HepG2 (cell line): ENCODE data around the gene PLEKHA3. TPM values are rescaled to one million over a fixed set of nuclear protein-coding genes. Genes with fewer than 3 reads are reported as not detected.
A peak's percentile ranks its signal among the peaks of the same experiment; 100 is the strongest.

ENCODE experiments used
- CCAR2 ChIP-seq: fragments of 200-400 bp; formaldehyde crosslinking; optimal IDR thresholded peaks from 2 replicates; pipeline ENCODE3; 2018; ENCODE audit warnings: low read depth, mild to moderate bottlenecking, low read length, moderate library complexity
- CCDC6 ChIP-seq: sonication (generic); formaldehyde crosslinking; IDR thresholded peaks from 2 replicates; pipeline ENCODE4 v1.8.1; 2022; ENCODE audit warnings: mild to moderate bottlenecking, missing genetic modification reagents, moderate library complexity
- DNMT3B ChIP-seq: conservative IDR thresholded peaks from 2 replicates; pipeline ENCODE4 v1.6.1; 2016; ENCODE audit warnings: missing biosample characterization, control low read depth
- GTF3A ChIP-seq: sonication (generic); formaldehyde crosslinking; conservative IDR thresholded peaks from 2 replicates; pipeline ENCODE4 v1.4.0; 2020; ENCODE audit warnings: mild to moderate bottlenecking, missing genetic modification reagents
- LCORL ChIP-seq, 2 experiments: fragments of 450-650 bp in 1 of 2; sonication (generic) in 1 of 2; formaldehyde crosslinking in 1 of 2; IDR thresholded peaks; 2 replicates each; pipeline versions ENCODE4 v1.5.0 to v1.6.1; 2017 to 2020; ENCODE audit warnings: antibody characterized with exemption in 1 of 2, missing genetic modification reagents in 1 of 2
- NCOA1 ChIP-seq: sonication (generic); formaldehyde crosslinking; IDR thresholded peaks from 2 replicates; pipeline ENCODE4 v1.9.0; 2021; ENCODE audit warnings: missing genetic modification reagents
- POLR2AphosphoS5 ChIP-seq: IDR thresholded peaks from 2 replicates; pipeline ENCODE4 v1.6.1; 2012; ENCODE audit warnings: low read depth, low read length
- RORA ChIP-seq: sonication (generic); formaldehyde crosslinking; IDR thresholded peaks from 2 replicates; pipeline ENCODE4 v1.5.0; 2020; ENCODE audit warnings: mild to moderate bottlenecking, missing genetic modification reagents, moderate library complexity
- SAFB2 ChIP-seq: sonication (generic); formaldehyde crosslinking; IDR thresholded peaks from 2 replicates; pipeline ENCODE4 v1.5.1; 2020; ENCODE audit warnings: missing genetic modification reagents, low read depth, mild to moderate bottlenecking, borderline replicate concordance
- SMYD3 ChIP-seq: sonication (generic); formaldehyde crosslinking; IDR thresholded peaks from 2 replicates; pipeline ENCODE4 v1.8.1; 2023; ENCODE audit warnings: mild to moderate bottlenecking, missing genetic modification reagents
- SRSF1 ChIP-seq: fragments of 200-400 bp; formaldehyde crosslinking; optimal IDR thresholded peaks from 2 replicates; pipeline ENCODE3; 2017; ENCODE audit warnings: mild to moderate bottlenecking, low read depth, low read length, moderate library complexity
- SSRP1 ChIP-seq: IDR thresholded peaks from 2 replicates; pipeline ENCODE4 v1.6.1; 2016; ENCODE audit warnings: control low read depth
- ZFP82 ChIP-seq: sonication (generic); formaldehyde crosslinking; IDR thresholded peaks from 2 replicates; pipeline ENCODE4 v1.5.1; 2020; ENCODE audit warnings: mild to moderate bottlenecking, missing genetic modification reagents, borderline replicate concordance
- ZNF350 ChIP-seq: sonication (generic); formaldehyde crosslinking; IDR thresholded peaks from 2 replicates; pipeline ENCODE4 v1.4.0; 2020; ENCODE audit warnings: mild to moderate bottlenecking, low read depth, missing genetic modification reagents, borderline replicate concordance
- ZSCAN31 ChIP-seq: sonication (generic); formaldehyde crosslinking; IDR thresholded peaks from 2 replicates; pipeline ENCODE4 v1.5.0; 2020; ENCODE audit warnings: low read depth, mild to moderate bottlenecking, missing genetic modification reagents
- polyA plus RNA-seq, 8 experiments: library from polyadenylated mRNA; depleted of rRNA in 3 of 8; stranded (reverse) in 7 of 8; unstranded in 1 of 8; fragments of >200 nt; fragmentation: Illumina TruSeq in 4 of 8; extraction: Trizol in 4 of 8; gene quantifications; 2 replicates each; pipeline versions ENCODE4 v1.2.1 to v1.2.3, GENCODE V29; 2011 to 2016; ENCODE audit warnings: low read depth in 4 of 8, missing spikeins in 1 of 8, mixed read lengths in 1 of 8; ENCODE audit not compliant: insufficient read depth in 1 of 8
- total RNA-seq, 5 experiments: library from RNA; depleted of rRNA; stranded (reverse); fragments of >200 nt; fragmentation: Illumina TruSeq; extraction: Trizol; gene quantifications; 2 replicates each; pipeline ENCODE4 v1.2.3, GENCODE V29; 2016; ENCODE audit warnings: low read depth in 1 of 5
- TF ChIP-seq, protein P1 (sequence below): IDR thresholded peaks from 2 replicates; pipeline ENCODE4 v1.6.1; 2016; ENCODE audit warnings: low read depth, control low read depth
- TF ChIP-seq, protein P2 (sequence below): sonication (generic); formaldehyde crosslinking; IDR thresholded peaks from 2 replicates; pipeline ENCODE4 v1.8.0; 2022; ENCODE audit warnings: mild to moderate bottlenecking, missing genetic modification reagents
- TF ChIP-seq, protein P3 (sequence below): sonication (generic); formaldehyde crosslinking; IDR thresholded peaks from 2 replicates; pipeline ENCODE4 v1.5.0; 2020; ENCODE audit warnings: missing genetic modification reagents

Gene PLEKHA3
- total and polyA plus RNA-seq, 2 of the 13 experiments (the other 11 are each of a cell fraction or from before 2014, with no cell fraction given) = 11.7 to 23.1 TPM

DNA sequence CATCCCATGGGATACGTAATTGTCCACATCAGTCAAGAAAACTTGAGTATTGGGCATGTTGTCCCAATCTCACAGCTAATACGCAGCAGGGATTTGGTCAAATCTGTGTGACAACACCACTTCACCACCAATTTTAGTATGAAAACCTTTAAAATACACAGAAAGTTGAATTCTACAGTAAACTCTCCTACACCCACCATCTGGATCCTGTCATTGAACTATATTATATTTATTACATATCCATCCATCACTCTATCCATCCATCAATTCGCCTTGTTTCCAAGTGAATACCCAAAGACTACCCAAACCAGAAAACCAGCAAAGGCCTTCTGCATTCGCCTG is 1.0 kb upstream of the PLEKHA3 start (continued):
- TF ChIP-seq ZNF350 (no peak), SAFB2 (0 out of 2 replicates have a peak, but pooled peaks have one; percentile 3), GTF3A (CRISPR knock-in tag) (0 out of 2 replicates have a peak, but pooled peaks have one; percentile 8), NCOA1 (CRISPR knock-in tag) (0 out of 2 replicates have a peak, but pooled peaks have one; percentile 60), CCAR2 (peak; percentile 30), ZFP82 (0 out of 2 replicates have a peak, but pooled peaks have one; percentile 6), POLR2AphosphoS5 (no peak), CCDC6 (CRISPR knock-in tag) (peak; percentile 6; the same call in 1 of the 2 replicates), DNMT3B (CRISPR knock-in tag) (0 out of 2 replicates have a peak, but pooled peaks have one; percentile 18), ZSCAN31 (CRISPR knock-in tag) (peak; percentile 49; the same call in 1 of the 2 replicates), SSRP1 (CRISPR knock-in tag) (0 out of 2 replicates have a peak, but pooled peaks have one; percentile 36), SRSF1 (peak; percentile 24), SMYD3 (CRISPR knock-in tag) (peak; percentile 35; the same call in 1 of the 2 replicates), RORA (CRISPR knock-in tag) (0 out of 2 replicates have a peak, but pooled peaks have one; percentile 1), LCORL (IDR thresholded peaks at IDR 0.05) (no peak), LCORL (CRISPR knock-in tag; IDR thresholded peaks at IDR 0.05) (peak; percentile 4; the same call in 1 of the 2 replicates)
- TF ChIP-seq, protein P1, sequence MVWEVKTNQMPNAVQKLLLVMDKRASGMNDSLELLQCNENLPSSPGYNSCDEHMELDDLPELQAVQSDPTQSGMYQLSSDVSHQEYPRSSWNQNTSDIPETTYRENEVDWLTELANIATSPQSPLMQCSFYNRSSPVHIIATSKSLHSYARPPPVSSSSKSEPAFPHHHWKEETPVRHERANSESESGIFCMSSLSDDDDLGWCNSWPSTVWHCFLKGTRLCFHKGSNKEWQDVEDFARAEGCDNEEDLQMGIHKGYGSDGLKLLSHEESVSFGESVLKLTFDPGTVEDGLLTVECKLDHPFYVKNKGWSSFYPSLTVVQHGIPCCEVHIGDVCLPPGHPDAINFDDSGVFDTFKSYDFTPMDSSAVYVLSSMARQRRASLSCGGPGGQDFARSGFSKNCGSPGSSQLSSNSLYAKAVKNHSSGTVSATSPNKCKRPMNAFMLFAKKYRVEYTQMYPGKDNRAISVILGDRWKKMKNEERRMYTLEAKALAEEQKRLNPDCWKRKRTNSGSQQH (CRISPR knock-in tag) = peak; percentile 23; the same call in 1 of the 2 replicates
- TF ChIP-seq, protein P2, sequence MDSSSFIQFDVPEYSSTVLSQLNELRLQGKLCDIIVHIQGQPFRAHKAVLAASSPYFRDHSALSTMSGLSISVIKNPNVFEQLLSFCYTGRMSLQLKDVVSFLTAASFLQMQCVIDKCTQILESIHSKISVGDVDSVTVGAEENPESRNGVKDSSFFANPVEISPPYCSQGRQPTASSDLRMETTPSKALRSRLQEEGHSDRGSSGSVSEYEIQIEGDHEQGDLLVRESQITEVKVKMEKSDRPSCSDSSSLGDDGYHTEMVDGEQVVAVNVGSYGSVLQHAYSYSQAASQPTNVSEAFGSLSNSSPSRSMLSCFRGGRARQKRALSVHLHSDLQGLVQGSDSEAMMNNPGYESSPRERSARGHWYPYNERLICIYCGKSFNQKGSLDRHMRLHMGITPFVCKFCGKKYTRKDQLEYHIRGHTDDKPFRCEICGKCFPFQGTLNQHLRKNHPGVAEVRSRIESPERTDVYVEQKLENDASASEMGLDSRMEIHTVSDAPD = 0 out of 2 replicates have a peak, but pooled peaks have one; percentile 34
- TF ChIP-seq, protein P3, sequence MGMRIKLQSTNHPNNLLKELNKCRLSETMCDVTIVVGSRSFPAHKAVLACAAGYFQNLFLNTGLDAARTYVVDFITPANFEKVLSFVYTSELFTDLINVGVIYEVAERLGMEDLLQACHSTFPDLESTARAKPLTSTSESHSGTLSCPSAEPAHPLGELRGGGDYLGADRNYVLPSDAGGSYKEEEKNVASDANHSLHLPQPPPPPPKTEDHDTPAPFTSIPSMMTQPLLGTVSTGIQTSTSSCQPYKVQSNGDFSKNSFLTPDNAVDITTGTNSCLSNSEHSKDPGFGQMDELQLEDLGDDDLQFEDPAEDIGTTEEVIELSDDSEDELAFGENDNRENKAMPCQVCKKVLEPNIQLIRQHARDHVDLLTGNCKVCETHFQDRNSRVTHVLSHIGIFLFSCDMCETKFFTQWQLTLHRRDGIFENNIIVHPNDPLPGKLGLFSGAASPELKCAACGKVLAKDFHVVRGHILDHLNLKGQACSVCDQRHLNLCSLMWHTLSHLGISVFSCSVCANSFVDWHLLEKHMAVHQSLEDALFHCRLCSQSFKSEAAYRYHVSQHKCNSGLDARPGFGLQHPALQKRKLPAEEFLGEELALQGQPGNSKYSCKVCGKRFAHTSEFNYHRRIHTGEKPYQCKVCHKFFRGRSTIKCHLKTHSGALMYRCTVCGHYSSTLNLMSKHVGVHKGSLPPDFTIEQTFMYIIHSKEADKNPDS (CRISPR knock-in tag) = 0 out of 2 replicates have a peak, but pooled peaks have one; percentile 4
- TF ChIP-seq, all 625 proteins: peak for 21
